NCI-H748 (cell line): ENCODE measurements around the gene GRIPAP1.

Experiments
- DNase-seq: peaks from one replicate; lab custom pipeline; 2025; ENCODE audit not compliant: unreplicated experiment; lab: John Stamatoyannopoulos, UW

Gene GRIPAP1

DNA sequence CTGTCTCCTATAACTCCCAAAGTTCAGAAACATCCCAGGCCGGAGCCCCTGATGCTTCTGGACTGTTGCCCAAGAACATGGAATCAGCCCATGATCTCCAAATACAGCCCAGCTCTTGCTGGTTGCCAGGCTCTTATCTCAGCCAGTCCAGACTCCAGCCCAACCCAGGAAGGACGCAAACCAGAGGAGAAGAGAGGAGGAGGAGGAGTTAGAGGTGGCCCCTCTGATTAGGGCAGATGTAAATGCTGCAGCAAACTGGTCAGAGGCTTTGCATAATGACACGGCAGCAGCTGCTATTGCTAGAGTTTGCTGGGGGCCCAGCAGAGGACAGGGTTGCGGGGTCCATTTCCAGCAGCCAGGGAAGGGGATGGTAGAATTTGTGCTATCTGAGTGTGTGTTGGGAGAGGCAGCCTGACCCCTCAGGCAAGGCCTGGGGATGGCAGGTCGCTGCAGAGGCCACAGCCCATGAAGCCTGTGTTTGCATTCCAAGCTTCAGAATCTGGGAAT, 40.4 kb downstream of the GRIPAP1 start:
- DNase-seq: no peak

- no peak for DNase-seq
Measured at GRCh38 chrX:48960291-48960690, 41.8 kb downstream of the GRIPAP1 start.

DNA sequence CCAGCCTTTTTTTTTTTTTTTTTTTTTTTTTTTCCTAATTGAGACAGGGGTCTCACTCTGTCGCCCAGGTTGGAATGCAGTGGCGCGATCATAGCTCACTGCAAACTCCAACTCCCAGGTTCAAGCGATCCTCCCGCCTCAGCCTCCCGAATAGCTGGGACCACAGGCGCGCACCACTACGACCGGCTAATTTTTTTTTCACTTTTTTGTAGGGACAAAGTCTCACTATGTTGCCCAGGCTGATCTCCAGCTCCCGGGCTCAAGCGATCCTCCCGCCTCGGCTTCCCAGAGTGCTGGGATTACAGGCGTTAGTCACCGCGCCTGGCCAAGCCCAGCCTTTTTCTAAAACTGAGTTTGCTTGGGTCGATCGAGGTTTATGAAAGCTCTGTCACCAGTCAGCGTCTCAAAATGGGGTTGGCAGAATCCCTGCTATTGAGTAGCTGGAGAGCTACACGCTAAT, 43.4 kb downstream of the GRIPAP1 start:
- DNase-seq: peak; percentile 47

GRCh38 chrX:48957827-48958634, 44.0 kb downstream of the GRIPAP1 start:
- peak; percentile 98 for DNase-seq

GRCh38 chrX:48957477-48957826, 44.6 kb downstream of the GRIPAP1 start, which contains the start of gene OTUD5:
Gene OTUD5 (minus strand): TSS chrX:48957607. CDS start chrX:48957570, 37 bp downstream.
- DNase-seq: peak; percentile 82

DNA sequence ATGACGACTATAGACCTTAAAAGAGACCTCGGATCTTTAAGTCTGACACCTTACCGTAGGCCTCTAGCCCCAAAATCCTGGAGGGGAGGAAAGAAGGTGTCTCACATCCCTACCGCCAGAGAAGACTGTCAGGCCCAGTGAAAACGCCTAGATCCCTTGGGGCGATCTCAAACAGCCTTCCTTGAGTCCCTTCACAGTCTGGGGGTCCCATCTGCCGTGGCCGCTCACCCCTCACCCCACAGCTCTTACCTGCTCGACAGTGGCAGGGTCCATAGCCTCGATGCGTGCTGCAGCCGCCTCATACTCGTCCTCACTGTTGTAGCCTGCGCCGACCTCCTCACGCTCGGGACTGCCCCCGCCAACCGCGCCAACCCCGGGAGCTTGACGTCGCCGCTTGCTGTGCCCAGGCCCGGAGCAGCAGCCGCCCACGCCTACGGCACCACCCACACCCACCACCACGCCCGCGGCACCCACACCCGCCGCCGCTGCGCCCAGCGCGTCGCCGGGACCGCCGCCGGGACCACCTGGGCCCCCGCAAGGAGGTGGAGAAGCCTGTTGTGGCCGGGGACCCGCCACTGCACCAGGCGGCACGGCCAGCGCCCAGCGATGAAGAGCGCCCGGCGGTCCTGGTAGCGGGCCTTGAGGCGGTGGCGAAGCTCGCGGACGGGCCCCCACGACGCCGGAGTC, 45.2 kb downstream of the GRIPAP1 start:
- no peak for DNase-seq

- no peak for DNase-seq
Measured at GRCh38 chrX:48948589-48948988, 53.5 kb downstream of the GRIPAP1 start.

- peak; percentile 23 for DNase-seq
Measured at GRCh38 chrX:48945517-48946348, 56.3 kb downstream of the GRIPAP1 start.

- DNase-seq: no peak
Measured at GRCh38 chrX:48942895-48943294, 59.2 kb downstream of the GRIPAP1 start.

- no peak for DNase-seq
Measured at GRCh38 chrX:48940404-48940955, 61.6 kb downstream of the GRIPAP1 start.

- no peak for DNase-seq
Measured at GRCh38 chrX:48939524-48940228, 62.4 kb downstream of the GRIPAP1 start.

- DNase-seq: no peak
Measured at GRCh38 chrX:48938721-48939425, 63.2 kb downstream of the GRIPAP1 start.

DNA sequence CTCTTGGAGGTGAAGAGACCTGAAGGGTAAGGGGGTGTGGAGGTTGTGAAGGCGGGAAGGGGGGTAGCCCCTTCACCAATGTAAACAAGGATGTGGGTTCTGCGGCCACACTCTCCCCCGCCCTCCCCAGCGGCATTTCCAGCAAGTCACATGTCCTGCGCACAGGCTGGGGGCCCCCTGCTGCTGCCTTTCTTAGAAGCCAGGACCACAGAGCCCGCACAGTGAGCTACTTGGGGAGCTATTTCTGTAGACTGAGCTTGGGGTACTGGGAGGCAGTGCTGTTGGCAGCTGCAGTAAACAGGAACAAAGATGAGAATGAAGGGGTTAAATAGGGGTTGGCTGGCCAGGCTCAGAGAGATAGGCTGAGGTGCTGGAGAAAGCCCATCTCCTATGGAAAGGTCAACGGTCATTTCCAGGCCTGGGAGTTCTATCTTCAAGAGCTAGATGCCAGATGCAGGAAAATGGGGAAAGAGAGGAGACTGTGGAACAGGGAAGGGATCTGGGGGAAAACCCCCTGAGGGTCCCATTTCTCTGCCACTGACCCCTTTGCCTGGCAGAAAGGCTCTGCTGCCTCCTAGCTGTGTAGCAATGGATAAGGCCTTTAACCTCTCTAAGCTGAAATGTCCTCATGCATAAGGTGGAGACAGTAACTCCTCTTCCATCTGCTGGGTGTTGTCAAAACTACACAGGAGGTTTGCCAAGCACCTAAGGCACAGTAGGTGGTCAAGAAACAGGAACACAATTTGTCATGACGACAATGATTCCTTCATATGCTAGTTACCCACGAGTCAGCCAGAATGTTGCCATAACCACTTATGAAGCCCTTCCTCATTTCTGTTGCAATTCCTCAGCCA, 64.8 kb downstream of the GRIPAP1 start:
- DNase-seq: no peak

- no peak for DNase-seq
Measured at GRCh38 chrX:48936429-48937053, 65.5 kb downstream of the GRIPAP1 start.

- DNase-seq: no peak
Measured at GRCh38 chrX:48935301-48935670, 66.8 kb downstream of the GRIPAP1 start.

DNA sequence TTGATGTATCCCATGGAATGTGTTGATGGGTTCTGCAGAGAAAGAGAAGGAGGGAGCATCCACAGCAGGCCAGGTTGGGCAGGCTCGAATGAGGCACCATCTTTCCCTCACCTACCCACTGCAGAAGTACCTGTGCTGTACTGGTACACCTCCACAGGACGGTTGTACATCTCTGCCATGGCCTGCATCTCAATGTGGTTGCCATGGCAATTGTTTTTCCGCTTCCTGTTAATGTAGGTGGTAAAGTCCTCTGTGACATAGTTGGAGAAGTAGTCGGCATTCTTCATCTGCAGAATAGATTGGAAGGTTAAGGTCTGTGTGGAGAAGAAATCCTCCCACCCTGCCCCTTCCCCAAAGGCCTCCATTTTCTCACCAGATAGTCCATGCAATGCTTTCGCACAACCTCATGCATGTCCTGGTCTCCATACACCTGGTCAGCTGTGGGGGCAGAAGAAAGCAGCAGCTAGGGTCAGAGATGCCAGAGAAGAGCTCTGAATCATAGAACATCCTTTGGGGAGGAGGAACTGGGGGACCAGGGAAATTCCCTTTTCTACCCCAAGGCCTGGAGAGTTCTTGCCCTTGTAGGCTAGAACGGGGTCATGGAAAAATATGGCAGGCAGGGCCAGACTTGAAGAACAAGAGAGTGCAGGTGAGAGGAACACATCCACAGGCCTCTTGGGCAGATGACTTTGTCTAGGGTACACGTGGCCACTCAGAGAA, 67.3 kb downstream of the GRIPAP1 start:
- DNase-seq: no peak

- no peak for DNase-seq
Measured at GRCh38 chrX:48933757-48934156, 68.3 kb downstream of the GRIPAP1 start.
